Adipocyte (in vitro differentiated cells): ENCODE data around the gene DHCR7.
A peak's percentile ranks its signal among the peaks of the same experiment; 100 is the strongest.
"Not testable (repeated sequence)": the region's sequence is repeated elsewhere in the genome, so short reads cannot be mapped to it uniquely, and the experiment has no call there.

Experiments
- DNase-seq: peaks from one replicate; pipeline ENCODE4 v3.0.0-alpha.2; 2015; ENCODE audit warnings: low read depth
- H3K27me3 ChIP-seq: replicated peaks from 2 replicates; pipeline ENCODE4 v1.7.0; 2013; ENCODE audit warnings: mild to moderate bottlenecking, low read length, moderate library complexity; ENCODE audit not compliant: control insufficient read depth, insufficient read depth
- H3K36me3 ChIP-seq: 2 replicates; pipeline ENCODE4 v1.7.0; 2013; ENCODE audit warnings: low read length, mild to moderate bottlenecking, moderate library complexity; ENCODE audit not compliant: control insufficient read depth, insufficient read depth, severe bottlenecking
- H3K4me1 ChIP-seq: 2 replicates; pipeline ENCODE4 v1.7.0; 2013; ENCODE audit warnings: mild to moderate bottlenecking, low read length, moderate library complexity; ENCODE audit not compliant: control insufficient read depth, insufficient read depth
- H3K4me3 ChIP-seq: 2 replicates; pipeline ENCODE4 v1.7.0; 2013; ENCODE audit warnings: mild to moderate bottlenecking, low read length, moderate library complexity
- H3K9ac ChIP-seq: 2 replicates; pipeline ENCODE4 v1.7.0; 2013; ENCODE audit warnings: mild to moderate bottlenecking, low read length, moderate library complexity
- H3K9me3 ChIP-seq: 2 replicates; pipeline ENCODE4 v1.7.0; 2013; ENCODE audit warnings: mild to moderate bottlenecking, low read length, moderate library complexity; ENCODE audit not compliant: control insufficient read depth

The DHCR7 gene

GRCh38 chr11:71433648-71434450 lies 14.3 kb downstream of the DHCR7 start:
- H3K4me3 ChIP-seq, result peak overlapping the region; percentile 46
- no peaks in the 10 kb centered on the region for H3K27me3 ChIP-seq
- H3K9ac ChIP-seq, result peak overlapping the region; percentile 40
- H3K9me3 ChIP-seq, result no peaks in the 10 kb centered on the region
- peaks cover 37% of the 10 kb centered on the region for H3K36me3 ChIP-seq
- peak; percentile 30 for DNase-seq
- H3K4me1 ChIP-seq, result peaks cover 34% of the 10 kb centered on the region

GRCh38 chr11:71432761-71433647 lies 15.2 kb downstream of the DHCR7 start:
- H3K4me3 ChIP-seq, result peak overlapping the region; percentile 46
- DNase-seq, result no peak
- peaks cover 39% of the 10 kb centered on the region for H3K4me1 ChIP-seq
- H3K27me3 ChIP-seq, result no peaks in the 10 kb centered on the region
- H3K36me3 ChIP-seq, result peaks cover 29% of the 10 kb centered on the region
- H3K9me3 ChIP-seq, result peaks cover under 1% of the 10 kb centered on the region
- H3K9ac ChIP-seq, result peak overlapping the region; percentile 40

GRCh38 chr11:71431271-71431670 lies 16.9 kb downstream of the DHCR7 start:
- Histone ChIP-seq H3K4me3 (no peak overlapping the region), H3K27me3 (no peaks in the 10 kb centered on the region), H3K36me3 (peaks cover 15% of the 10 kb centered on the region), H3K9me3 (peaks cover 6% of the 10 kb centered on the region), H3K9ac (no peak overlapping the region), H3K4me1 (peaks cover 39% of the 10 kb centered on the region)
- DNase-seq, result no peak

GRCh38 chr11:71430166-71430565 lies 18.0 kb downstream of the DHCR7 start:
- Histone ChIP-seq H3K27me3 (no peaks in the 10 kb centered on the region), H3K9ac (no peak overlapping the region), H3K4me1 (peaks cover 39% of the 10 kb centered on the region), H3K36me3 (peaks cover 4% of the 10 kb centered on the region), H3K9me3 (peaks cover 6% of the 10 kb centered on the region), H3K4me3 (no peak overlapping the region)
- DNase-seq, result no peak

- Histone ChIP-seq H3K9me3 (peaks cover 6% of the 10 kb centered on the region), H3K4me3 (peak overlapping the region; percentile 4), H3K4me1 (peaks cover 39% of the 10 kb centered on the region), H3K36me3 (no peaks in the 10 kb centered on the region), H3K27me3 (no peaks in the 10 kb centered on the region), H3K9ac (peak overlapping the region; percentile 52)
- no peak for DNase-seq
Measured at GRCh38 chr11:71429701-71430100, 18.5 kb downstream of the DHCR7 start.

- Histone ChIP-seq H3K9ac (peak overlapping the region; percentile 52), H3K27me3 (no peaks in the 10 kb centered on the region), H3K9me3 (peaks cover 6% of the 10 kb centered on the region), H3K4me3 (peak overlapping the region; percentile 4), H3K36me3 (no peaks in the 10 kb centered on the region), H3K4me1 (peaks cover 35% of the 10 kb centered on the region)
- no peak for DNase-seq
Measured at GRCh38 chr11:71428861-71429435, 19.2 kb downstream of the DHCR7 start.

- Histone ChIP-seq H3K27me3 (peaks cover 11% of the 10 kb centered on the region), H3K9me3 (peaks cover 6% of the 10 kb centered on the region), H3K36me3 (no peaks in the 10 kb centered on the region), H3K4me1 (peaks cover 14% of the 10 kb centered on the region), H3K4me3 (no peak overlapping the region), H3K9ac (no peak overlapping the region)
- no peak for DNase-seq
Measured at GRCh38 chr11:71426413-71426812, 21.8 kb downstream of the DHCR7 start.

- Histone ChIP-seq H3K4me3 (no peak overlapping the region), H3K27me3 (peaks cover 12% of the 10 kb centered on the region), H3K9ac (no peak overlapping the region), H3K4me1 (peaks cover 14% of the 10 kb centered on the region), H3K36me3 (no peaks in the 10 kb centered on the region), H3K9me3 (peaks cover 6% of the 10 kb centered on the region)
- no peak for DNase-seq
Measured at GRCh38 chr11:71425860-71426259, 22.3 kb downstream of the DHCR7 start.

- H3K27me3 ChIP-seq, result peaks cover 17% of the 10 kb centered on the region
- no peaks in the 10 kb centered on the region for H3K36me3 ChIP-seq
- H3K4me1 ChIP-seq, result peaks cover 14% of the 10 kb centered on the region
- H3K9me3 ChIP-seq, result peaks cover 6% of the 10 kb centered on the region
- H3K4me3 ChIP-seq, result no peak overlapping the region
- H3K9ac ChIP-seq, result no peak overlapping the region
- no peak for DNase-seq
Measured at GRCh38 chr11:71425409-71425808, 22.8 kb downstream of the DHCR7 start.

GRCh38 chr11:71423181-71423790 lies 24.9 kb downstream of the DHCR7 start:
- Histone ChIP-seq H3K4me1 (peaks cover 1% of the 10 kb centered on the region), H3K9ac (no peak overlapping the region), H3K36me3 (no peaks in the 10 kb centered on the region), H3K9me3 (peaks cover 6% of the 10 kb centered on the region), H3K4me3 (no peak overlapping the region), H3K27me3 (peaks cover 30% of the 10 kb centered on the region)
- DNase-seq, result no peak

- not testable (repeated sequence) for H3K36me3 ChIP-seq, DNase-seq, H3K4me3 ChIP-seq, H3K4me1 ChIP-seq, H3K9ac ChIP-seq, H3K9me3 ChIP-seq
- H3K27me3 ChIP-seq, result peaks cover 33% of the 10 kb centered on the region
Measured at GRCh38 chr11:71422318-71422717, 25.9 kb downstream of the DHCR7 start.
